GM21367 (cell line): ENCODE measurements around the gene RAMP3.

ENCODE experiments used
- ATAC-seq: cut with Tn5 transposase; IDR thresholded peaks from one replicate; pipeline ENCODE4 v1.9.1; 2021; ENCODE audit not compliant: unreplicated experiment

The RAMP3 gene

GRCh38 chr7:45219801-45220435 lies 62.3 kb downstream of the RAMP3 start:
- no peak for ATAC-seq

DNA sequence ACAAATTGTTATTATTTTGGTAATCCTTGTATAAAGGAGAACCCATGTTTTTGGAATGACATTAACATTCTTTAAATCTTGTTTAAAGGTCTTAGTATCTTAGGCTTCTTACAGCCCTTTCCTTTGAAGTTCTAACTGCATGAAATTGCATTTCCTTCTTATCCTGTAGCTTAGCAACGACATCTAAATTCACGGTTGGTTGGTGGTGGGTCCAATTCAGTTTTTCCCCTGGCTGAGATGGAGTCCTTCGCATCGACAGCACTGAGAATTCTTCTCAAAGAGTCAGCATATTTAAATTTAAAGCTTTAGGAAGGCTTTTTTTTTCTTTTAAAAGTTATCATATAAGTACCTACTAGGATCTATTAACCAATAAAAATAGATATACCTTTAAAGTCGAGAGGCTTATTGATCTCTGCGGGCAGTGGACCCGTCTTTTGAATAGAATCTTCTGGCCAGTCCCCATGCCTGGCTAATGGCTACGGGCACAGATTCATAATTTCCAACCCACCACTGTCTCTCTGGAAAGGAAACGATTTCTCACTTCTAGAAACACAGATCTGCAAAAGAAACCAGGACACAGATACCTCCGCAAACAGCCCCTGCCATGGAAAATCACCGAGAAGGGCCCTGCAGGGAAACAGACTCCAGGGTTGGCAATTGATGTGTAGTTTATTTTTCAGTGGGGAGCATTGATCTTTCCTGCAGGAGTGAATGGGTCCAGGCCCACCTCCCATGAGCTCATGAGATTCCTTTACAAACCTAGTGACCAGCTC lies 63.4 kb downstream of the RAMP3 start:
- ATAC-seq: no peak

DNA sequence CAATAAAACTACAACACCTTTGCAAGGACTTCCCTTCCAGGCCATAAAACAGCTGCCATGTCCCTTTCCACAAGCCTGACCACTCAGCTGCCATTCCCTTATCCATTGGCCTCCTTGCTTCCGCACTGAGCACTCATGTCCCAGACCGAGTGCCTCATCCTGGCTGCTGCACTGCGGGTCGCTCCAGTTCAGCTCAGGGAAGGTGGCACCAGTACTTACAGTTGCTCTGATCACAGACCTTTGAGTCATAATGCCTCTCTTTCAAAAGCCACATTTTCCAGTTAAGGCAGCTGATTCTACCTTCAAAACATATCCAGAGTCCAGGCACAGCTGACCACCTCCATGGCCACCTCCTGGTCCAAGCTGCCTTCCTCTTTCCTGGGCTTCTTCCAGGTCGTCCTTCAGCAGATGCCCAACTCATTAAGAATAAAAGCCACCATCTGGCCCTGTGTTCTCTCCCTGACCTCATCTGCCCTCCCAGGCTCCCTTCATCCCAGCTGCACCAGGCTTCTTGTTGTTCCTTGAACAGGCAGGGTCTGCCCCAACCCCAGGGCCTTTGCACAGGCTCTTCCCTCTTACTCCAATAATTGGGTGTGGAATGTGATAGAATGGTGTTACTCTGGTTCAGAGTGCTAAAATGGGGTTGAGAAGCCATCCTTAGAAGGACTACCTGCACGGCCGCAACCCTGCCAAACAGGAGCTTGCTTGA lies 64.5 kb downstream of the RAMP3 start:
- no peak for ATAC-seq

- no peak for ATAC-seq
Observed at GRCh38 chr7:45223078-45223477, 65.5 kb downstream of the RAMP3 start.

DNA sequence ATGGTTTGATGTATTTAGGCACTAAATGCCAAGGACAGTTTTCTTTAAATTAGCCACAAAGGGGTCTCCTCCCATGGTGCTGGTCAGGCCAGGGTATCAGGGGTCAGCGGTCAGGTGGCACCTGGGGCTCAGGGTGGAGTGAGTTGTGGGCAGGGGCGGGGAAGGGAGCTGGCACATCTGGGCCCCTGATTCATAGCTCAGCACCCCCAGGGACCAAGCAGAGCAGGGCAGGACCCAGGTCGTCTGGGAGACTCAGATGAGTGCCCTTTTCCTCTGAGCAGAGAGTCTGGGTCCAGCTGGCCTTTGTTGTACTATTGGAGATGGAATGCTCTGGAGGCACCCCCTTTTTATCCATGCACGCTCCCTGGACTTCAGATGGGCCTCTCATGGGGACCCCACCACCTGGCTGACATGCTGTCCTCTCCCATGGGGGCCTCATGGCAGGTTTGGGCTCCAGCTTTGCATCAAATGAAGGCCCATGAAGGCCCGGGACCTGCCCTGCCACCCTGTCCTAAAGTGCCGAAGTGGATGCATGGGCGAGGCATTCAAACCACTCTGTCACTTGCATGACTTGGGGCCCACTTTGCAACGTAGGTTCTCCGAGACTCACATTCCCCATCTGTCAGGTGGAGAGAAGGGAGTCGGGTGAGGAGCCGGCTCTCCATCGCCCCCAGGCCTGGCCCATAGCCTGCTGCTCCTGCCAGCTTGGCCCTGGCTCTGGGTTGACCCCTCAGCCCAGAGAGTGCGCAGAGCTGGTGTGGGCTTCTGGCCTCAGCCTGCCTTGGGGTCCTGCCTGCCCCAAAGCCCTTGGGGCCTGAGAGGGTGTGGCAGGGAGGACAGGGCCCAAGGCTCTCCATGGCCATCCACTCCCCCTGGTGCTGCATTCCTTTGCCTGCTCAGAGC lies 66.4 kb downstream of the RAMP3 start:
- ATAC-seq: no peak

DNA sequence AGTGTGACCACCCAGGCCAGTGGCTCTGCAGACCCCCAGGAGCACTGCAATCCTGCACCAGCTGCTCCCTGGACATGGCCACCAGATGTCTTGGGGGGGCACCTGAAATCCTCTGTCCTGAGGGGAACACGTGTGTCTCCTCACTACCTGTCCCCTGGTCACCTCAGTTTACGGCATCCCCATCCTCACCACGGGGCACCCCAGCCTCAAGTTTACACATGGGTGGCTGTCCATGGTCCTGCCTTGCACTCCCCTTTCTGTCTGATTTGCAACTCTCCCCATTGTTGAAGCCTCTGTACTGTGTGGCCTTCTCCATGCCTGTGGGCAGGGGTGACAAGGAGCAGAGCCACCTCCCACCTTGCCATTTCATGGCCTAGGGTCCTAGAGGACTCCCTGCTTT lies 67.2 kb downstream of the RAMP3 start:
- ATAC-seq: no peak

- no peak for ATAC-seq
Observed at GRCh38 chr7:45225311-45225947, 67.8 kb downstream of the RAMP3 start.

- no peak for ATAC-seq
Observed at GRCh38 chr7:45225948-45226335, 68.4 kb downstream of the RAMP3 start.

- ATAC-seq: no peak
Observed at GRCh38 chr7:45229156-45229920, 71.7 kb downstream of the RAMP3 start.

- no peak for ATAC-seq
Observed at GRCh38 chr7:45230083-45230482, 72.5 kb downstream of the RAMP3 start.

DNA sequence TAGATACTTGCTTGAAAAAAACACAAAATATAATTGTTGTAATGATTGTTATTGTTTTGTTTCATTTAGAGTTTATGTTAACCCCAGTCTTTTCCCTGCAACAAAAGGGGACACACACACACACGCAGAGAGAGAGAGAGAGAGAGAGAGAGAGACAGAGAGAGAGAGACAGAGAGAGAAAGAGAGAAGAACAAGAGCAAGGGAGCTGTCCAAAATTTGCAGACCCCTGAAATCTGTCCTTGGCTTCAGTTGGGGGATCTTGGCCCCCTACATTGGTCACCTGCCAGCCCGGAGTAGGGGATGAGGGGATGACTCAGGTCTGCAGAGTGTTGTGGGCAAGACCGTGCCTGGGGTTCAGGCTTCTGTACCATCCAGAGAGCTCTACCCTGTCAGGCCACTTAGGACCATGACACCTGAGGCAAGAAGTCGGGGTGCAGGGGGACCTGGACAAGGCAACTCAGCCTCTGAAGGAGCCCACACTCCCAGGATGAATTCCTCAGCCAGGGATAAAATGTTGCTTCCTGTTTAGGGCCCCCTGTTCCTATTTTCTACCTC lies 73.1 kb downstream of the RAMP3 start:
- ATAC-seq: no peak

- ATAC-seq: no peak
Observed at GRCh38 chr7:45233249-45233775, 75.7 kb downstream of the RAMP3 start.
